Body of pancreas (tissue), 4 donors: Measurements from ENCODE around the gene GAB1.

Experiments
- CTCF ChIP-seq, 7 experiments: fragments of 450-650 bp in 4 of 7; fragments of 200-600 bp in 3 of 7; sonication (generic) in 3 of 7; IDR thresholded peaks; one replicate each; pipeline ENCODE4 v1.5.1; 2016 to 2019; ENCODE audit warnings: antibody characterized with exemption in 7 of 7
- POLR2A ChIP-seq, 3 donors: fragments of 450-650 bp; IDR thresholded peaks; one replicate each; pipeline ENCODE4 v1.6.1; 2016; ENCODE audit warnings: antibody characterized with exemption in 3 of 3, mild to moderate bottlenecking in 2 of 3

DNA sequence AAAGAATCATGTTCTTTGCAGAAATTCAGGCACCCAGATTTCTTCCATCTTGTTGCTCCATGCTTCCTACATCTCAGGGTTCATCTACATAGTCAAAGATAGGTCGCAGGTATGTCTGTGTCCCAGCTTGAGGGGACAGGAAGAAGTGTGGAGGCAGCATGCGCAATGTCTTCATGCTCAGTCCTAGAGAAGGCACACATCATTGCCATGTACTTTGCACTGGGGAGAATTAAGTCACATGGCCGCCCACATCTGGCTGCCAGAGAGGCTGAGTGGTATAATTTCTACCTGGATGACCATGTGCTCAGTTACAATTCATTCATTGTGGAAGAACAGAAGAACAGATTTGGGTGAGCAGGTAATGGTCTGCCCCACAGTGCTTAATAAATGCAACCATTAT is 54.1 kb downstream of the GAB1 start:
- no peak for TF ChIP-seq CTCF (IDR thresholded peaks at IDR 0.05)
- no peak for TF ChIP-seq POLR2A (IDR thresholded peaks at IDR 0.05)
